ENCODE measurements around the gene ACBD6.

GRCh38 chr1:180525715-180526039 lies 23.3 kb upstream of the ACBD6 start:
- TF ChIP-seq RAD21 (IDR thresholded peaks at IDR 0.05; ENCODE audit: low read length) (no peak), MAZ (IDR thresholded peaks at IDR 0.05; ENCODE audit: borderline replicate concordance, low read depth, low read length) (no peak), CTCF (conservative IDR thresholded peaks at IDR 0.05; ENCODE audit: low read depth, low read length) (no peak), MXI1 (IDR thresholded peaks at IDR 0.05; ENCODE audit: borderline replicate concordance, low read depth, low read length) (no peak), POLR2A (IDR thresholded peaks at IDR 0.05; ENCODE audit: low read depth, low read length) (no peak), SMC3 (IDR thresholded peaks at IDR 0.05; ENCODE audit: low read depth, low read length) (no peak), RFX5 (IDR thresholded peaks at IDR 0.05; ENCODE audit: low read depth, low read length) (no peak), FOS (IDR thresholded peaks at IDR 0.05; ENCODE audit: low read depth, low read length) (no peak), CEBPB (IDR thresholded peaks at IDR 0.05; ENCODE audit: low read depth, low read length) (no peak), ELK1 (IDR thresholded peaks at IDR 0.05; ENCODE audit: borderline replicate concordance, low read depth, low read length) (no peak), USF2 (IDR thresholded peaks at IDR 0.05; ENCODE audit: low read depth, low read length) (no peak), MAFK (IDR thresholded peaks at IDR 0.05; ENCODE audit: low read depth, low read length) (no peak)
